ENCODE measurements around the gene TSN.

TSN gene

GRCh38 chr2:121746071-121746578 lies 9.3 kb upstream of the TSN start:
- no peak for DNase-seq

GRCh38 chr2:121748202-121748601 lies 7.2 kb upstream of the TSN start:
- DNase-seq = peak; percentile 72

- DNase-seq = no peak
Observed at GRCh38 chr2:121754851-121755236, 607 bp upstream of the TSN start.

- DNase-seq = no peak
Observed at GRCh38 chr2:121764681-121765228, 9.3 kb downstream of the TSN start.

DNA sequence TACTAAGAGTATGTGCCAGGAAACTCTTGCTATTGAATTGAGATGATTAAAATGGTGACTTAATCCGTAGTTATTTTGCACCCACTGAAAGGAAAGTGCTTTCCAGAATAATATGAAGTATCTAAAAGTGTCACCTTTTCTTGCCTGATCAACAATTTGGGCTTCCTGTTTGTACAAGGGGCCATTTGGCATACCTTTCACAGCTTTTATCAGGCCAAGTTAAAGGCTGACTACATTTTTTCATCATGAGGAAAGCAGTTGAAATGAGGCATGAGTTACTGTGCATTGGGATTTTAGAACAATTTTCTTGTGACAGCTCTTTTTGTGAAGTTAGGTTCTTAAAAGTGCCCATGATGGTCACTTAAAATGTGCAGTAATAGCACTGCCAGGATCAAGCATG lies 11.2 kb downstream of the TSN start:
- DNase-seq = no peak

DNA sequence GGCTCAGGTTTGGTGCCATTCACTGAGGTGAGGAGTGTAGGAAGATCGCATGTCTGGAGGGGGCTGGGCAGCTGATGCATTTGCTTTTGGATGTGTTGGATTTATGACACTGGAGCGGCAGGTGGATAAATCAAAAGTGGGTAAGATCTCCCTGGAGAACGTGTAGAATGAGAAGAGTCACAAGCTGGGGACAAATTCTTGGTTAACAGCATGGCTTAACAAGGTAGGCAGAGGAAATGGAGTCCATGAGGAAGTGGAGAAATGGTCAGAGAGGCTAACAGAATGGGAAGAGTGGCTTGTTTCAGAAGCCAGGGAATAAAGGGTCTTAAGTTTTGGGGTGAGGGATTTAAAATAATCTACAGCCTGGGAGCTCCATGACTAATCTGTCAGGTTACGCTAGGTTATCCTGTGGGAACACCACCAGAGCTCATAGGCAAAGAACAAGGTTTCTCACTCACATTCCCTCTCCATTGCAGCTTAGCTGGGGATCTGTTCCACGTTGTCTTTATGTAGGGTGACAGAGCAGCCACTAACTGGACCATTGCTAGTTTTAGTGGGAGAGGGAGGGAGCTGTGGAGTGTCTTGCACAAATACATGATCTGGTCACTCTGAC lies 12.8 kb downstream of the TSN start:
- DNase-seq = no peak

DNA sequence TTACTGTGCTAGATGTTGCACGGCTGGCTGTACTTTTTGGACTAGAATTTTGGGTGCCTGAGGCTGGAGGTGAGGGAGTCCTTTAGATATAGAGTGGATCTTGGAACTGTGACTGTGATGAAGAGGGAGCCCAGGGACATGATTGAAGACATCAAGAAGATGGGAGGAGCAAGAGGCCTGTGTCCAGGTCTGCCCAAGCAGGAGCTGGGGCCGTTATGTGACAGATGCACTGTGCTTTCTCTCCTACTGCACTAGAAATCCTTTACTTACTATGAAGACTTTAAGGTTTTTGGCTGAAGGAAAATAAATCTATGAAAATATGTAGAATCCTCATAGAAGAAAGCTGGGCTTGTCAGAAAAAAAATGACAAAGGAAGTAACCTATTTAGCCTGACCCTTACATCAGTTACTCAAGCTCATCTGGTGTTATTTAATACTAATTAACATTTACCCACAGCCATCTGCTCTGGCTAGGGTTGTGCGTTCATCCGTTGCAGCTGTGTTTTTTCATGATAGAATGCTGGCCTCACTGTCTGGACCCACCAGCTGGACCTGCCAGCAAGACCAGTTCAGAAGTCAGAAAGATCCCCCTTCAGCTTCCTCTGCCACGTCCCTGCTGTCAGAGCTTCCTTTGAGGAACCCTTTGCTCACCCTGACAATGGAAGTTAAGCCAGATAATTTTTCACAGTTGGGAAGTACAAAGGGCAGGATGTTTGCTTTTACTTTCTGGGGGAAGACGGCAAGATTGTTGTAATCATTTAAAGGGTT lies 16.7 kb downstream of the TSN start:
- DNase-seq = no peak

- DNase-seq = no peak
Observed at GRCh38 chr2:121774235-121774634, 18.8 kb downstream of the TSN start.

DNA sequence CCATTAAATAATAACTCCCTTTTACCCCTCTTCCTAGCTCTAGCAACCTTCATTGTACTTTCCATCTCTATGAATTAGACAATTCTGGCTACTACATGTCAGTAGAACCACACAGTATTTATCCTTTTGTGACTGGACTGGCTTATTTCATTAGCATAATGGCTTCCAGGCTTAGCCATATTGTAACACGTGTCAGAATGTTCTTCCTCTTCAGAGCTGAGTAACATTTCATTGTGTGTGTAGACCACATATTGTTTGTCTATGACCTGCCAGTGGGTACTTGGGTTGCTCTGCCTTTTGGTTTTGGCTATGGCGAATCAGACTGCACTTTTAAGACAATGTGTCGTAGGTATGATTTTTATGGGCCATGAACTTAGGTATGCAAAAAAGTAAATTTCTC lies 20.9 kb downstream of the TSN start:
- DNase-seq = no peak

DNA sequence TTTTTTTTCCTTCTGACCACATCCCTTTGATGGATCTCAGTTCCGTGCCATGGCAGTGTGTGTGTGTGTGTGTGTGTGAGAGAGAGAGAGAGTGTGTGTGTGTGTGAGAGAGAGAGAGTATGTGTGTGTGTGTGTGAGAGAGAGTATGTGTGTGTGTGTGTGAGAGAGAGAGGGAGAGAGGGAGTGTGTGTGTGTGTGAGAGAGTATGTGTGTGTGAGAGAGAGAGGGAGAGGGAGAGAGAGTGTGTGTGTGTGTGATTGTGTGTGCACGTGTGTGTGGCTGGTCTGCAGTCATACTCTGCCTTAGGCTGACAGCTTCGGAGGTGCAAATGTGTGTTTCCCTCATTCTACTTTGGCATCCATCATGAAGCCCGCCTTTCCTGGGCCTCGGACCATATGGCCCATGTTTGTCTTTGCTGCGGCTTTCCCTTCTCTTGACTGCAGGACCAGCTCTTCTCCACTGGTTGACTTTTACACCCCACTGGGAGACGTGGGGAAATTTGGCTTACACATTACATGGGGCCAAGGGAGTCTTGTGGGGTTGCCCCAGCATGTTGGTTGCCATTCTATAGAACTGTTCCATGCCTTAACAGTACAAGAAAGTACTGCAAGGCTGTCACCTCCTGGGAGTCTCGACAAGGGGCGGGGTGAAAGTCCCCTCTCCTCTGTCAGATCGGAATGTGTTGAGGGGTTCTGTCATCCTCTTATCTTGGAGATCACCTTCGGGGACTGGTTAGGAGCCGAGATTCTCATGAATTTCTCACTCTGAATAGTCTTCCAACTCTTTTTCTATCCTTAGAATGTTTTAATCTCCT lies 21.6 kb downstream of the TSN start:
- no peak for DNase-seq

- peak; percentile 50 for DNase-seq
Observed at GRCh38 chr2:121777699-121778058, 22.2 kb downstream of the TSN start.

GRCh38 chr2:121778741-121779487 lies 23.5 kb downstream of the TSN start:
- no peak for DNase-seq

DNA sequence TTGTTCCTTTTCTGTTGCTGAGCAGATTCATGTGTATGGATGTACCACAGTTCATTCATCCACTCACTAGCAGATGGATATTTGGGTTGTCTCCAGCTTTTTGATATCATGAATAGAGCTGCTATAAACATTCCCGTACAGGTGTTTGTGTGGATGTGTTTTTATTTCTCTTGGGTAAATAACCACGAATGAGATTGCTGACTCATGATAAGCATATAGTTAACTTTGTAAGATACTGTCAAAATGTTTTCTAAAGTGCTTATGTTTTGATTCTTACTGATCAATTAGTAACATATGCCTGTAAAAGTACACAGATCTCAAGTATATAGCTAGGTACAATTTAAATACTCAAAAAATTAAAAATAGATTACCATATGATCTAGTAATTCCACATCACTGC lies 27.7 kb downstream of the TSN start:
- DNase-seq = no peak

DNA sequence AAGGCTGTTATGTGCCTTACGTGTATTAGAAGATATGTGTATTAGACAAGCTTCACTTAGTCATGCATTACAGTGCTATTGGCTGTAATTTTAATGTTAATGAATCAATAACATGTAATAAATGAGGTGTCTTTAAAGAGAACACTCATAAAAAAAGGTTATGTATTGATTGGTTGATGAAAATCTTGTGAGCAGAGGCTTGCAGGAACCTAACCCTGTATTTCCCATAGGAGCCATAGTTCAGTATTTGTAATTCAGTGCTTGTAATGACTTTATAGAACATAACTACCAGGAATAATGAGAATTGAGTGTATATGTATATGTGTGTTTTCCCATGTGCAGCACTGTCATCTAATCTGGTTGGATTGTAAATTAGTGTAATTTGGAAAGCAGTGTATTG lies 33.2 kb downstream of the TSN start:
- DNase-seq = no peak

- peak; percentile 94 for DNase-seq
Observed at GRCh38 chr2:121790276-121790956, 35.0 kb downstream of the TSN start.

GRCh38 chr2:121791290-121791689 lies 35.8 kb downstream of the TSN start:
- DNase-seq = no peak

DNA sequence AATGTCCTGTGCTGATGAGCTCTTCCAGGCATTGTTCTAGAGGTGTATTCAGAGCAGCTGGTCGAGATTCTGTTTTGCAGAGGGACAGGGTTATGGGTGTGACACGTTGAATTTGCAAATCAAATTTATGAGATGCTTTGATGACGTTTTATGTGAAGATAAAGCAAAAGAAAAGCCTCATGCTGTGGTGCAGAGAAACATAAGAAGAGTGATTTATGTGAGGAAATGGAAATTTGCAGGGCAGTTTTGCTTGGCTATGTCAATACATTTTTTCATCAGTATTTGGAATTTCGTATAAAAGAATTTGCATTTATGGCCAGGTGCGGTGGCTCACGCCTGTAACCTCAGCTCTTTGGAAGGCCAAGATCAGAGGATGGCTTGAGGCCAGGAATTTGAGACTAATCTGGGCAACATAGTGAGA lies 36.4 kb downstream of the TSN start:
- DNase-seq = no peak

- no peak for DNase-seq
Observed at GRCh38 chr2:121793816-121794215, 38.4 kb downstream of the TSN start.

GRCh38 chr2:121794233-121794632 lies 38.8 kb downstream of the TSN start:
- no peak for DNase-seq

DNA sequence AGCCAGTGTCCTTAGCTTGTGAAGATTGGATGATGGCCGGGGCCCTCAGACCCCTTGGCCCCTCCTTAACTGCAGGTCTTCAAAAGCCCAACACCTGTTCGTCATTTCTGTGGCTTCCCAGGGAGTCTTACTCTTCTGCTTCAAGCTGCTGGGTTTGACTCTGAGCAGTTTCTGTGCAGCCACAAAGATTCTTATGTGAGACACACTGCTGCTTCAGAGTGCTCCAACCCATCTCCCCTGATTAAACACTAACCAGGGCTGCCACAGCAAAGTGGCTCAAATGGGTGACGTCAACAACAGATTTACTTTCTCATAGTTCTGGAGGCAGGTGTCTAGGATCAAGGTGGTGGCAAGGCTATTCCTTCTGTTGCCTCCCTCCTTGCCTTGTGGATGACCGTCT lies 40.8 kb downstream of the TSN start:
- DNase-seq = no peak

DNA sequence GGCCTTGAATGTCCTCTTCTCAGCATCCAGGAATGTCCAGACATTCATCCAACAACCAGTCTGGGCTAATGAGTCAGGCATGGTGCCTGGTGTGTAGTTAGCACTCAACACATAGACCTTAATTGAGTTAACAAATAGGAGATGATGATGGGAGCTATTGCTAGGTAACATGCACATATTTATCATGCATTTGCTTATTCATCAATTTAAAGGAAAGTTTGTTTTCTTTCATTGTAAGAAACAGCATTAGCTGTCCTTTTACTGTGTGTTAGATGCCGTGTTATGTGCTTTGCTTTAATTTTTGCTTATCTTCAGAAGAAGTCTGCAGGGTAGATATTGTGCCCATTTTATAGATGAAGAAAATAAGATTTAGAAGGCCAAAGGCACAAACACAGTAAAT lies 43.2 kb downstream of the TSN start:
- no peak for DNase-seq

DNA sequence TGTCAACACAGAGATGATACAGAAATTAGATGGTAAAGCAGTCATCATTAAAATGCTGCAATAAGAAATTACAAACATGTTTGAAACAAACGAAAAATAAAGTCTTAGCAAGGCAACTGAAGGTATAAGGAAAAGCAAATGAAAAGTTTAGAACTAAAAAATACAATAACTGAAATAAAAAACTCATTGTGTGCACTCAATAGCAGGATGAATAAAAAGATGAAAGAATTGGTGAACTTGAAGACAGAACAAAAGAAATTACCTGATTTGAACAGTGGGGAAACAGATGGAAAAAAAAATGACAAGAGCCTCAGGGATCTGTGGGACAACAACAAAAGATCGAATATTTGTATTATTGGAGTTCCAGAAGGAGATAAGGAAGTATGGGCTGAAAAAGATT lies 46.5 kb downstream of the TSN start:
- no peak for DNase-seq

Data from EL (cell line).